HCT116 (cell line): ENCODE results near the gene VRK1. TPM values are rescaled to one million over a fixed set of nuclear protein-coding genes. Genes with fewer than 3 reads are reported as not detected.

Experiments used
- ATAC-seq: fragments of 200-7000 bp; cut with Tn5 transposase; 2 replicates; pipeline ENCODE4 v1.9.1; 2020; ENCODE audit warnings: mild to moderate bottlenecking, moderate library complexity
- BruUV-seq: library from RNA; stranded (reverse); fragments of 400-500 nt; replicated peaks from 2 replicates; lab custom pipeline; 2021; lab: Mats Ljungman, UMichigan
- CTCF ChIA-PET: fragments of 300-600 bp; sonication (Branson Sonifier 250); formaldehyde crosslinking; loops from one replicate; lab custom pipeline; 2021; ENCODE audit warnings: antibody characterized with exemption; lab: Charles Lee
- POLR2A ChIA-PET: fragments of 300-600, 350-600 bp; sonication (Branson Sonifier 250); formaldehyde crosslinking; loops from one replicate; lab custom pipeline; 2021; ENCODE audit warnings: antibody characterized with exemption; lab: Charles Lee
- RAD21 ChIA-PET, 2 experiments: fragments of 300-600 bp; sonication (Branson Sonifier 250); formaldehyde crosslinking; loops; one replicate each; lab custom pipeline; 2023; ENCODE audit warnings: low total read pairs in 2 of 2; ENCODE audit not compliant: uncharacterized antibody in 2 of 2, unreplicated experiment in 2 of 2, low non-redundant PET in 1 of 2; lab: Charles Lee
- DNase-seq: peaks from one replicate; pipeline ENCODE4 v3.0.0-alpha.2; 2010; ENCODE audit warnings: low read depth, low spot score
- H2AFZ ChIP-seq: fragments of 200-600 bp; shearing (Covaris generic), sonication (generic); 2 replicates; pipeline ENCODE4 v1.6.1; 2017; ENCODE audit warnings: low read depth, mixed run types, mixed read lengths, antibody characterized with exemption, low read length; ENCODE audit not compliant: poor library complexity, severe bottlenecking
- H3K27ac ChIP-seq: 2 replicates; pipeline ENCODE4 v1.5.1; 2012; ENCODE audit warnings: low read depth, low read length
- H3K27me3 ChIP-seq: fragments of 200-600 bp; sonication (generic); 2 replicates; pipeline ENCODE4 v1.6.1; 2016; ENCODE audit warnings: mixed run types, low read length, mixed read lengths; ENCODE audit not compliant: insufficient read depth
- H3K36me3 ChIP-seq, 2 experiments: fragments of 200-500 bp in 1 of 2; fragments of 200-600 bp in 1 of 2; sonication (Bioruptor generic) in 1 of 2; sonication (generic) in 1 of 2; 2 replicates each; pipeline versions ENCODE4 v1.5.1 to v1.6.1; 2014 to 2016; ENCODE audit warnings: low read length in 2 of 2, inconsistent platforms in 1 of 2, mixed read lengths in 1 of 2, mixed run types in 1 of 2; ENCODE audit not compliant: insufficient read depth in 2 of 2, control insufficient read depth in 1 of 2
- H3K4me1 ChIP-seq, 2 experiments: fragments of 200-600 bp in 1 of 2; sonication (generic) in 1 of 2; 2 replicates each; pipeline versions ENCODE4 v1.5.1 to v1.6.1; 2012 to 2017; ENCODE audit warnings: low read length in 2 of 2, inconsistent platforms in 1 of 2, mild to moderate bottlenecking in 1 of 2, mixed read lengths in 1 of 2, mixed run types in 1 of 2, moderate library complexity in 1 of 2; ENCODE audit not compliant: insufficient read depth in 2 of 2, control insufficient read depth in 1 of 2
- H3K4me2 ChIP-seq: fragments of 200-600 bp; sonication (generic); 2 replicates; pipeline ENCODE4 v1.6.1; 2017; ENCODE audit warnings: mixed run types, low read length, mixed read lengths
- H3K4me3 ChIP-seq, 2 experiments: fragments of 200-600 bp in 1 of 2; sonication (generic) in 1 of 2; replicated peaks in 1 of 2; 2 replicates each; pipeline ENCODE4 v1.5.1; 2011 to 2016; ENCODE audit warnings: low read length in 2 of 2, control low read depth in 1 of 2, low read depth in 1 of 2, mild to moderate bottlenecking in 1 of 2, mixed read lengths in 1 of 2, mixed run types in 1 of 2
- H3K79me2 ChIP-seq: fragments of 200-600 bp; sonication (generic); 2 replicates; pipeline ENCODE4 v1.6.1; 2017; ENCODE audit warnings: mild to moderate bottlenecking, mixed run types, low read length, moderate library complexity, mixed read lengths; ENCODE audit not compliant: insufficient read depth
- H3K9ac ChIP-seq: fragments of 200-600 bp; sonication (generic); 2 replicates; pipeline ENCODE4 v1.6.1; 2016; ENCODE audit warnings: low read length, mixed read lengths
- H3K9me2 ChIP-seq: fragments of 200-600 bp; sonication (generic), shearing (Covaris generic); 2 replicates; pipeline ENCODE4 v1.6.1; 2017; ENCODE audit warnings: mixed run types, mild to moderate bottlenecking, moderate library complexity; ENCODE audit not compliant: insufficient read depth
- H3K9me3 ChIP-seq, 2 experiments: fragments of 200-500 bp in 1 of 2; fragments of 200-600 bp in 1 of 2; sonication (Bioruptor generic) in 1 of 2; sonication (generic) in 1 of 2; 2 replicates each; pipeline ENCODE4 v1.6.1; 2014 to 2017; ENCODE audit warnings: low read length in 2 of 2, mixed read lengths in 2 of 2, inconsistent platforms in 1 of 2, low read depth in 1 of 2, mild to moderate bottlenecking in 1 of 2, mixed run types in 1 of 2, moderate library complexity in 1 of 2; ENCODE audit not compliant: control insufficient read depth in 1 of 2, insufficient read depth in 1 of 2
- H4K20me1 ChIP-seq: fragments of 200-600 bp; sonication (generic), shearing (Covaris generic); 2 replicates; pipeline ENCODE4 v1.6.1; 2017; ENCODE audit warnings: mixed run types, mild to moderate bottlenecking, moderate library complexity; ENCODE audit not compliant: insufficient read depth
- CBX3 ChIP-seq: IDR thresholded peaks from 2 replicates; pipeline ENCODE4 v1.6.1; 2012; ENCODE audit warnings: low read depth
- CEBPB ChIP-seq: IDR thresholded peaks from 2 replicates; pipeline ENCODE4 v1.6.1; 2012; ENCODE audit warnings: low read depth
- CTCF ChIP-seq, 3 experiments: fragments of 200-600 bp in 1 of 3; sonication (generic) in 1 of 3; IDR thresholded peaks in 2 of 3; conservative IDR thresholded peaks in 1 of 3; 2 replicates each; pipeline ENCODE4 v1.5.1; 2012 to 2017; ENCODE audit warnings: low read depth in 2 of 3, low read length in 2 of 3, antibody characterized with exemption in 1 of 3, borderline replicate concordance in 1 of 3, control low read depth in 1 of 3, mild to moderate bottlenecking in 1 of 3, mixed read lengths in 1 of 3, mixed run types in 1 of 3, moderate library complexity in 1 of 3; ENCODE audit not compliant: insufficient read depth in 1 of 3
- ELF1 ChIP-seq: IDR thresholded peaks from 2 replicates; pipeline ENCODE4 v1.6.1; 2012; ENCODE audit warnings: low read depth, borderline replicate concordance
- EZH2phosphoT487 ChIP-seq: fragments of 200-600 bp; IDR thresholded peaks from 2 replicates; pipeline ENCODE4 v1.6.1; 2018; ENCODE audit warnings: antibody characterized with exemption, borderline replicate concordance
- POLR2A ChIP-seq: IDR thresholded peaks from 2 replicates; pipeline ENCODE4 v1.7.0; 2011; ENCODE audit warnings: borderline replicate concordance; ENCODE audit not compliant: insufficient read depth, insufficient read length; ENCODE audit errors: extremely low read depth
- RAD21 ChIP-seq: IDR thresholded peaks from 2 replicates; pipeline ENCODE4 v1.6.1; 2012; ENCODE audit warnings: low read depth, mild to moderate bottlenecking
- SIN3A ChIP-seq: IDR thresholded peaks from 2 replicates; pipeline ENCODE4 v1.6.1; 2012; ENCODE audit warnings: low read depth
- SRF ChIP-seq: IDR thresholded peaks from 2 replicates; pipeline ENCODE4 v1.6.1; 2012; ENCODE audit warnings: low read depth
- TCF7L2 ChIP-seq: IDR thresholded peaks from 2 replicates; pipeline ENCODE4 v1.7.0; 2011; ENCODE audit warnings: borderline replicate concordance, inconsistent platforms; ENCODE audit not compliant: insufficient read depth, insufficient read length; ENCODE audit errors: extremely low read depth
- ZNF274 ChIP-seq: fragments of 200-500 bp; sonication (Bioruptor generic); IDR thresholded peaks from 2 replicates; pipeline ENCODE4 v1.6.1; 2014; ENCODE audit warnings: mild to moderate bottlenecking, low read depth, low read length, inconsistent platforms
- intact Hi-C: fragments of 100-400 bp; cut with micrococcal nuclease; formaldehyde crosslinking; loops from 2 replicates; pipeline ENCODE4 v1.10.0; 2022
- total RNA-seq: library from RNA; stranded (reverse); gene quantifications from one replicate; pipeline ENCODE4 v1.2.1, GENCODE V29; 2021; ENCODE audit not compliant: unreplicated experiment

Gene VRK1
- total RNA-seq, 1 experiment from 2014 or later: 51.4 TPM

GRCh38 chr14:96806836-96807235, 9.7 kb downstream of the VRK1 start:
- ATAC-seq (no peak), DNase-seq (no peak)
- ChIA-PET RAD21 (no interaction called here), POLR2A (no interaction called here), CTCF (interaction anchor here (0.8 kb wide), 1 partner anchor 11 kb away, joined by 3 read pairs; no protein-coding TSS in a partner anchor)
- Histone ChIP-seq H3K9me3 (no peaks in the 10 kb centered on the region), H3K4me2 (no peak overlapping the region), H4K20me1 (peaks cover 26% of the 10 kb centered on the region; the same call in 1 of the 2 replicates), H2AFZ (no peak overlapping the region), H3K9ac (no peak overlapping the region), H3K4me1 (no peaks in the 10 kb centered on the region), H3K79me2 (peaks cover 99% of the 10 kb centered on the region), H3K4me3 (no peak overlapping the region), H3K27me3 (no peaks in the 10 kb centered on the region), H3K9me2 (no peaks in the 10 kb centered on the region), H3K27ac (no peak overlapping the region), H3K36me3 (no peaks in the 10 kb centered on the region)
- intact Hi-C loops: no loop called here
- TF ChIP-seq CTCF (IDR thresholded peaks at IDR 0.05 in 2 of 3, conservative IDR thresholded peaks at IDR 0.05 in 1 of 3; ENCODE audit: borderline replicate concordance in 1 of 3, insufficient read depth in 1 of 3, low read depth in 2 of 3, low read length in 2 of 3): no peak
- no TSS peak for BruUV-seq

GRCh38 chr14:96808619-96809406, 11.6 kb downstream of the VRK1 start:
- Histone ChIP-seq H3K27ac (no peak overlapping the region), H3K79me2 (peaks cover 99% of the 10 kb centered on the region), H3K4me1 (no peaks in the 10 kb centered on the region), H3K9me3 (no peaks in the 10 kb centered on the region), H3K4me3 (no peak overlapping the region), H3K27me3 (no peaks in the 10 kb centered on the region), H3K9ac (no peak overlapping the region), H4K20me1 (peaks cover 35% of the 10 kb centered on the region), H3K36me3 (no peaks in the 10 kb centered on the region), H3K4me2 (no peak overlapping the region), H2AFZ (no peak overlapping the region), H3K9me2 (no peaks in the 10 kb centered on the region)
- TF ChIP-seq RAD21 (no peak), CBX3 (no peak), SIN3A (no peak), EZH2phosphoT487 (no peak), CEBPB (no peak), TCF7L2 (no peak), POLR2A (no peak), ZNF274 (no peak), SRF (no peak), ELF1 (no peak)
- RAD21 ChIA-PET: interaction anchor here in 1 of 2 experiments (0.7 kb wide), 1 partner anchor 372 kb away, joined by 3 read pairs; no protein-coding TSS in a partner anchor
- BruUV-seq: no TSS peak
- ATAC-seq: no peak
- CTCF ChIA-PET: no interaction called here
- no peak for DNase-seq
- intact Hi-C loops: no loop called here
- POLR2A ChIA-PET: interaction anchor here (0.6 kb wide), 1 partner anchor 998 kb away, joined by 3 read pairs; no protein-coding TSS in a partner anchor
